Liver (tissue), 9 donors: ENCODE measurements around the gene CRAT. TPM values are rescaled to one million over a fixed set of nuclear protein-coding genes. Genes with fewer than 3 reads are reported as not detected.
A peak's percentile ranks its signal among the peaks of the same experiment; 100 is the strongest.

Experiments
- DNase-seq: peaks from one replicate; pipeline ENCODE4 v3.0.0-alpha.2; 2017; ENCODE audit warnings: low spot score
- H3K27ac ChIP-seq, 2 donors: one replicate each; pipeline ENCODE4 v1.7.0; 2013; ENCODE audit warnings: inconsistent platforms in 2 of 2, low read length in 2 of 2, control low read depth in 1 of 2, low read depth in 1 of 2, mild to moderate bottlenecking in 1 of 2
- H3K27me3 ChIP-seq, 4 donors: one replicate each; pipeline versions ENCODE4 v1.6.1 to v1.7.0; 2013; ENCODE audit warnings: low read length in 3 of 4, inconsistent platforms in 1 of 4, mild to moderate bottlenecking in 1 of 4, moderate library complexity in 1 of 4; ENCODE audit not compliant: control insufficient read depth in 4 of 4, insufficient read depth in 4 of 4
- H3K36me3 ChIP-seq, 4 donors: one replicate each; pipeline versions ENCODE4 v1.6.1 to v1.7.0; 2013; ENCODE audit warnings: low read length in 3 of 4, mild to moderate bottlenecking in 3 of 4, low read depth in 1 of 4, moderate library complexity in 1 of 4; ENCODE audit not compliant: control insufficient read depth in 4 of 4, insufficient read depth in 3 of 4
- H3K4me1 ChIP-seq, 4 donors: one replicate each; pipeline versions ENCODE4 v1.6.1 to v1.7.0; 2013; ENCODE audit warnings: low read length in 3 of 4, mild to moderate bottlenecking in 3 of 4, moderate library complexity in 1 of 4; ENCODE audit not compliant: control insufficient read depth in 4 of 4, insufficient read depth in 4 of 4
- H3K4me3 ChIP-seq, 3 donors: one replicate each; pipeline versions ENCODE4 v1.6.1 to v1.7.0; 2013; ENCODE audit warnings: low read length in 3 of 3, control low read depth in 1 of 3, low read depth in 1 of 3, mild to moderate bottlenecking in 1 of 3
- H3K9ac ChIP-seq, 2 donors: one replicate each; pipeline ENCODE4 v1.7.0; 2013; ENCODE audit warnings: low read length in 2 of 2, mild to moderate bottlenecking in 2 of 2, moderate library complexity in 2 of 2, control low read depth in 1 of 2, low read depth in 1 of 2
- H3K9me3 ChIP-seq, 4 donors: one replicate each; pipeline versions ENCODE4 v1.6.1 to v1.7.0; 2013; ENCODE audit warnings: low read length in 3 of 4; ENCODE audit not compliant: control insufficient read depth in 4 of 4
- EGR1 ChIP-seq, 2 donors: IDR thresholded peaks; 2 replicates each; pipeline ENCODE4 v1.6.1; 2016 to 2018; ENCODE audit warnings: antibody characterized with exemption in 2 of 2, low read depth in 2 of 2
- FOXA1 ChIP-seq: IDR thresholded peaks from 2 replicates; pipeline ENCODE4 v1.6.1; 2016; ENCODE audit warnings: antibody characterized with exemption
- FOXA2 ChIP-seq: IDR thresholded peaks from 2 replicates; pipeline ENCODE4 v1.6.1; 2016; ENCODE audit warnings: antibody characterized with exemption
- GABPA ChIP-seq, 2 donors: IDR thresholded peaks in 1 of 2; conservative IDR thresholded peaks in 1 of 2; 2 replicates each; pipeline ENCODE4 v1.6.1; 2016; ENCODE audit warnings: antibody characterized with exemption in 2 of 2, mild to moderate bottlenecking in 1 of 2, moderate library complexity in 1 of 2
- HNF4A ChIP-seq, 2 donors: conservative IDR thresholded peaks; 2 replicates each; pipeline ENCODE4 v1.6.1; 2016; ENCODE audit warnings: antibody characterized with exemption in 2 of 2, mild to moderate bottlenecking in 2 of 2
- HNF4G ChIP-seq: IDR thresholded peaks from 2 replicates; pipeline ENCODE4 v1.6.1; 2016; ENCODE audit warnings: antibody characterized with exemption
- JUND ChIP-seq, 2 donors: IDR thresholded peaks; 2 replicates each; pipeline ENCODE4 v1.6.1; 2016; ENCODE audit warnings: antibody characterized with exemption in 2 of 2
- NR2F2 ChIP-seq: IDR thresholded peaks from 2 replicates; pipeline ENCODE4 v1.6.1; 2016; ENCODE audit warnings: antibody characterized with exemption
- RAD21 ChIP-seq, 2 donors: IDR thresholded peaks; 2 replicates each; pipeline ENCODE4 v1.6.1; 2016; ENCODE audit warnings: antibody characterized with exemption in 2 of 2, mild to moderate bottlenecking in 2 of 2
- RXRA ChIP-seq, 2 donors: IDR thresholded peaks; 2 replicates each; pipeline ENCODE4 v1.6.1; 2017 to 2018; ENCODE audit warnings: antibody characterized with exemption in 2 of 2, mild to moderate bottlenecking in 1 of 2
- SP1 ChIP-seq: IDR thresholded peaks from 2 replicates; pipeline ENCODE4 v1.6.1; 2018; ENCODE audit warnings: antibody characterized with exemption, mild to moderate bottlenecking
- TAF1 ChIP-seq: conservative IDR thresholded peaks from 2 replicates; pipeline ENCODE4 v1.6.1; 2016; ENCODE audit warnings: antibody characterized with exemption, mild to moderate bottlenecking
- YY1 ChIP-seq: IDR thresholded peaks from 2 replicates; pipeline ENCODE4 v1.6.1; 2016; ENCODE audit warnings: antibody characterized with exemption, mild to moderate bottlenecking
- WGBS: extraction: QIAGEN DNeasy Blood & Tissue Kit; methylation state at CpG from one replicate; pipeline ENCODE4 v1.1.7; 2013; 5-methylcytosine and 5-hydroxymethylcytosine counted together
- polyA plus RNA-seq, 2 donors: library from polyadenylated mRNA; stranded (reverse) in 1 of 2; unstranded in 1 of 2; fragments of 200-250 nt in 1 of 2; fragments of >200 nt in 1 of 2; fragmentation: Nextera tagmentation in 1 of 2; extraction: Ambion mirVana in 1 of 2; gene quantifications; one replicate each; pipeline versions ENCODE4 v1.2.1 to v1.2.3, GENCODE V29; 2013 to 2015
- total RNA-seq, 2 donors: library from RNA; depleted of rRNA; stranded (reverse); fragments of >200 nt; gene quantifications; one replicate each; pipeline ENCODE4 v1.2.3, GENCODE V29; 2014
- TF ChIP-seq, protein P1 (sequence below): IDR thresholded peaks from 2 replicates; pipeline ENCODE4 v1.6.1; 2016; ENCODE audit warnings: antibody characterized with exemption
- TF ChIP-seq, protein P2 (sequence below): IDR thresholded peaks from 2 replicates; pipeline ENCODE4 v1.6.1; 2016; ENCODE audit warnings: antibody characterized with exemption, mild to moderate bottlenecking
- TF ChIP-seq, protein P3 (sequence below): IDR thresholded peaks from 2 replicates; pipeline ENCODE4 v1.6.1; 2016; ENCODE audit warnings: antibody characterized with exemption
- TF ChIP-seq, protein P4 (sequence below): IDR thresholded peaks from 2 replicates; pipeline ENCODE4 v1.6.1; 2016; ENCODE audit warnings: antibody characterized with exemption
- TF ChIP-seq, protein P5 (sequence below): fragments of 150-350 bp; IDR thresholded peaks from 2 replicates; pipeline ENCODE4 v1.5.1; 2017; ENCODE audit warnings: improper control_type of control experiment, low read depth, low read length; ENCODE audit not compliant: missing input control
- donor health status: healthy.
- donor health status: healthy.
- donor health status: healthy.
- donor health status: healthy.
- donor health status: healthy.

The CRAT gene
- total and polyA plus RNA-seq, 4 donors: 33.8 to 121 (median 89.1) TPM

DNA sequence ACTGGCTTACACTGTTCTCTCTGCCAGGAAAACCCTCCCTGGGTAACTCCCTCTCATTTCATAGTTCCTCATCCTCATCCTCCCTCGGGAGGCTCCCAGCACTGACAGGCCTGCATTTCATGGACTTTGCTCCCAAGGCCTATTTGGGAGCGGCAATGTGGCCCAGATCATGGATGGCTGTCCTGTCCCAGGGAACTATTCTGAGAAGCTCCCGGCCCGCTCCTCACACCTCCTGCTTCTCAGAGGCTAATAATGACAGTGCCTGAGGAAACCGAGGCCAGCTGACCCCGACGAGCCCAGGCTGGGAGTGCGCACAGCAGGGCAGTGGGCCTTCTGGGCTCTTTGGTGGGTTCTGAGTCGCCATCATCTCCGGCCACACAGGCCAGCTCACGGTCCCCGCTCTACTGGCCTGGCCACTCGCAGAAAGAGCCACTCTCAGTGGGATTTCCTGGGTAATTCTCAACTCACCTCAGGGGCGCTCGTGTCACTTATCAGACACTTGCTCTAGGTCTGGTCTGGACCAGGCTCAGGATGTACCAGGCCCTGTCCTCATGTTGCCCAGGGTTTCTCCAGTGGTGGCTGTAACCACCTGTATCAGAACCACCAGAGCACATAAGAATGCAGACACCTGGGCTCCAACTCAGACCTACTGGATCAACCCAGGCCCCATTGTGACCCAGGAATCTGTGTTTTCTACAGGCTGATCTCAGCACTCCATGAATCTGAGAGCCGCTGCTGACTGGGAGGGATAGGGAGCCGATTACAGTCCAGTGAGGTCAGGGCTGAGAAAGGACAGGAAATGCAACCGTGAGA, 31.7 kb downstream of the CRAT start:
- Histone ChIP-seq H3K36me3 (no peaks in the 10 kb centered on the region), H3K4me3 (peak overlapping the region in 1 of 3 donors; percentile 11), H3K27ac (peak overlapping the region in 1 of 2 donors; percentile 40), H3K4me1 (peaks cover 20 to 71% (median 65%) of the 10 kb centered on the region in 4 donors), H3K9me3 (no peaks in the 10 kb centered on the region), H3K27me3 (no peaks in the 10 kb centered on the region), H3K9ac (no peak overlapping the region)
- WGBS: 76% methylated on average over 18 of the region's 18 CpGs
- DNase-seq: no peak
- peak; percentile 52 for TF ChIP-seq HNF4G
- no peak for TF ChIP-seq EGR1 (IDR thresholded peaks at IDR 0.05; ENCODE audit: low read depth in 2 of 2)
- TF ChIP-seq, protein P1, sequence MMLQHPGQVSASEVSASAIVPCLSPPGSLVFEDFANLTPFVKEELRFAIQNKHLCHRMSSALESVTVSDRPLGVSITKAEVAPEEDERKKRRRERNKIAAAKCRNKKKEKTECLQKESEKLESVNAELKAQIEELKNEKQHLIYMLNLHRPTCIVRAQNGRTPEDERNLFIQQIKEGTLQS: no peak
- TF ChIP-seq YY1: no peak
- no peak for TF ChIP-seq JUND (IDR thresholded peaks at IDR 0.05)
- TF ChIP-seq GABPA (IDR thresholded peaks at IDR 0.05 in 1 of 2, conservative IDR thresholded peaks at IDR 0.05 in 1 of 2): no peak
- no peak for TF ChIP-seq RXRA (IDR thresholded peaks at IDR 0.05)
- TF ChIP-seq, protein P2, sequence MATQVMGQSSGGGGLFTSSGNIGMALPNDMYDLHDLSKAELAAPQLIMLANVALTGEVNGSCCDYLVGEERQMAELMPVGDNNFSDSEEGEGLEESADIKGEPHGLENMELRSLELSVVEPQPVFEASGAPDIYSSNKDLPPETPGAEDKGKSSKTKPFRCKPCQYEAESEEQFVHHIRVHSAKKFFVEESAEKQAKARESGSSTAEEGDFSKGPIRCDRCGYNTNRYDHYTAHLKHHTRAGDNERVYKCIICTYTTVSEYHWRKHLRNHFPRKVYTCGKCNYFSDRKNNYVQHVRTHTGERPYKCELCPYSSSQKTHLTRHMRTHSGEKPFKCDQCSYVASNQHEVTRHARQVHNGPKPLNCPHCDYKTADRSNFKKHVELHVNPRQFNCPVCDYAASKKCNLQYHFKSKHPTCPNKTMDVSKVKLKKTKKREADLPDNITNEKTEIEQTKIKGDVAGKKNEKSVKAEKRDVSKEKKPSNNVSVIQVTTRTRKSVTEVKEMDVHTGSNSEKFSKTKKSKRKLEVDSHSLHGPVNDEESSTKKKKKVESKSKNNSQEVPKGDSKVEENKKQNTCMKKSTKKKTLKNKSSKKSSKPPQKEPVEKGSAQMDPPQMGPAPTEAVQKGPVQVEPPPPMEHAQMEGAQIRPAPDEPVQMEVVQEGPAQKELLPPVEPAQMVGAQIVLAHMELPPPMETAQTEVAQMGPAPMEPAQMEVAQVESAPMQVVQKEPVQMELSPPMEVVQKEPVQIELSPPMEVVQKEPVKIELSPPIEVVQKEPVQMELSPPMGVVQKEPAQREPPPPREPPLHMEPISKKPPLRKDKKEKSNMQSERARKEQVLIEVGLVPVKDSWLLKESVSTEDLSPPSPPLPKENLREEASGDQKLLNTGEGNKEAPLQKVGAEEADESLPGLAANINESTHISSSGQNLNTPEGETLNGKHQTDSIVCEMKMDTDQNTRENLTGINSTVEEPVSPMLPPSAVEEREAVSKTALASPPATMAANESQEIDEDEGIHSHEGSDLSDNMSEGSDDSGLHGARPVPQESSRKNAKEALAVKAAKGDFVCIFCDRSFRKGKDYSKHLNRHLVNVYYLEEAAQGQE: no peak
- TF ChIP-seq SP1: peak; percentile 65
- TF ChIP-seq NR2F2: no peak
- TF ChIP-seq TAF1: no peak
- no peak for TF ChIP-seq RAD21 (IDR thresholded peaks at IDR 0.05)
- TF ChIP-seq, protein P3, sequence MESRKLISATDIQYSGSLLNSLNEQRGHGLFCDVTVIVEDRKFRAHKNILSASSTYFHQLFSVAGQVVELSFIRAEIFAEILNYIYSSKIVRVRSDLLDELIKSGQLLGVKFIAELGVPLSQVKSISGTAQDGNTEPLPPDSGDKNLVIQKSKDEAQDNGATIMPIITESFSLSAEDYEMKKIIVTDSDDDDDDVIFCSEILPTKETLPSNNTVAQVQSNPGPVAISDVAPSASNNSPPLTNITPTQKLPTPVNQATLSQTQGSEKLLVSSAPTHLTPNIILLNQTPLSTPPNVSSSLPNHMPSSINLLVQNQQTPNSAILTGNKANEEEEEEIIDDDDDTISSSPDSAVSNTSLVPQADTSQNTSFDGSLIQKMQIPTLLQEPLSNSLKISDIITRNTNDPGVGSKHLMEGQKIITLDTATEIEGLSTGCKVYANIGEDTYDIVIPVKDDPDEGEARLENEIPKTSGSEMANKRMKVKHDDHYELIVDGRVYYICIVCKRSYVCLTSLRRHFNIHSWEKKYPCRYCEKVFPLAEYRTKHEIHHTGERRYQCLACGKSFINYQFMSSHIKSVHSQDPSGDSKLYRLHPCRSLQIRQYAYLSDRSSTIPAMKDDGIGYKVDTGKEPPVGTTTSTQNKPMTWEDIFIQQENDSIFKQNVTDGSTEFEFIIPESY: no peak
- TF ChIP-seq FOXA1: no peak
- TF ChIP-seq, protein P4, sequence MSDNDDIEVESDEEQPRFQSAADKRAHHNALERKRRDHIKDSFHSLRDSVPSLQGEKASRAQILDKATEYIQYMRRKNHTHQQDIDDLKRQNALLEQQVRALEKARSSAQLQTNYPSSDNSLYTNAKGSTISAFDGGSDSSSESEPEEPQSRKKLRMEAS: no peak
- TF ChIP-seq, protein P5, sequence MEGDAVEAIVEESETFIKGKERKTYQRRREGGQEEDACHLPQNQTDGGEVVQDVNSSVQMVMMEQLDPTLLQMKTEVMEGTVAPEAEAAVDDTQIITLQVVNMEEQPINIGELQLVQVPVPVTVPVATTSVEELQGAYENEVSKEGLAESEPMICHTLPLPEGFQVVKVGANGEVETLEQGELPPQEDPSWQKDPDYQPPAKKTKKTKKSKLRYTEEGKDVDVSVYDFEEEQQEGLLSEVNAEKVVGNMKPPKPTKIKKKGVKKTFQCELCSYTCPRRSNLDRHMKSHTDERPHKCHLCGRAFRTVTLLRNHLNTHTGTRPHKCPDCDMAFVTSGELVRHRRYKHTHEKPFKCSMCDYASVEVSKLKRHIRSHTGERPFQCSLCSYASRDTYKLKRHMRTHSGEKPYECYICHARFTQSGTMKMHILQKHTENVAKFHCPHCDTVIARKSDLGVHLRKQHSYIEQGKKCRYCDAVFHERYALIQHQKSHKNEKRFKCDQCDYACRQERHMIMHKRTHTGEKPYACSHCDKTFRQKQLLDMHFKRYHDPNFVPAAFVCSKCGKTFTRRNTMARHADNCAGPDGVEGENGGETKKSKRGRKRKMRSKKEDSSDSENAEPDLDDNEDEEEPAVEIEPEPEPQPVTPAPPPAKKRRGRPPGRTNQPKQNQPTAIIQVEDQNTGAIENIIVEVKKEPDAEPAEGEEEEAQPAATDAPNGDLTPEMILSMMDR: no peak
- peak; percentile 75 to 81 for TF ChIP-seq HNF4A (conservative IDR thresholded peaks at IDR 0.05)
- no peak for TF ChIP-seq FOXA2
